NCI-H1048 (cell line): Measurements from ENCODE around the gene DDX18.

Experiments
- DNase-seq: peaks from one replicate; lab custom pipeline; 2025; lab: John Stamatoyannopoulos, UW

Gene DDX18

GRCh38 chr2:117834992-117835391, 20.5 kb downstream of the DDX18 start:
- no peak for DNase-seq

GRCh38 chr2:117835990-117836760, 21.7 kb downstream of the DDX18 start:
- DNase-seq = no peak

GRCh38 chr2:117845304-117845703, 30.8 kb downstream of the DDX18 start:
- DNase-seq = no peak

GRCh38 chr2:117850015-117850414, 35.5 kb downstream of the DDX18 start:
- no peak for DNase-seq

- DNase-seq = no peak
Measured at GRCh38 chr2:117850461-117850860, 36.0 kb downstream of the DDX18 start.

- no peak for DNase-seq
Measured at GRCh38 chr2:117851969-117852368, 37.5 kb downstream of the DDX18 start.

GRCh38 chr2:117853316-117853715, 38.8 kb downstream of the DDX18 start:
- no peak for DNase-seq

GRCh38 chr2:117853873-117854272, 39.4 kb downstream of the DDX18 start:
- no peak for DNase-seq

- no peak for DNase-seq
Measured at GRCh38 chr2:117854610-117855009, 40.1 kb downstream of the DDX18 start.

GRCh38 chr2:117855886-117856285, 41.4 kb downstream of the DDX18 start:
- DNase-seq = no peak

GRCh38 chr2:117856415-117857210, 42.1 kb downstream of the DDX18 start:
- no peak for DNase-seq

GRCh38 chr2:117858336-117858735, 43.8 kb downstream of the DDX18 start:
- no peak for DNase-seq

GRCh38 chr2:117858892-117859531, 44.5 kb downstream of the DDX18 start:
- DNase-seq = no peak

- DNase-seq = no peak
Measured at GRCh38 chr2:117859532-117859911, 45.0 kb downstream of the DDX18 start.

- DNase-seq = no peak
Measured at GRCh38 chr2:117859924-117860647, 45.6 kb downstream of the DDX18 start.

GRCh38 chr2:117862459-117862858, 48.0 kb downstream of the DDX18 start:
- DNase-seq = no peak

- no peak for DNase-seq
Measured at GRCh38 chr2:117875786-117876185, 61.3 kb downstream of the DDX18 start.

- DNase-seq = no peak
Measured at GRCh38 chr2:117879003-117879402, 64.5 kb downstream of the DDX18 start.
